Measurements from ENCODE around the gene MBNL2.

The MBNL2 gene, protein sequence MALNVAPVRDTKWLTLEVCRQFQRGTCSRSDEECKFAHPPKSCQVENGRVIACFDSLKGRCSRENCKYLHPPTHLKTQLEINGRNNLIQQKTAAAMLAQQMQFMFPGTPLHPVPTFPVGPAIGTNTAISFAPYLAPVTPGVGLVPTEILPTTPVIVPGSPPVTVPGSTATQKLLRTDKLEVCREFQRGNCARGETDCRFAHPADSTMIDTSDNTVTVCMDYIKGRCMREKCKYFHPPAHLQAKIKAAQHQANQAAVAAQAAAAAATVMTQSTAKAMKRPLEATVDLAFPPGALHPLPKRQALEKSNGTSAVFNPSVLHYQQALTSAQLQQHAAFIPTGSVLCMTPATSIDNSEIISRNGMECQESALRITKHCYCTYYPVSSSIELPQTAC

DNA sequence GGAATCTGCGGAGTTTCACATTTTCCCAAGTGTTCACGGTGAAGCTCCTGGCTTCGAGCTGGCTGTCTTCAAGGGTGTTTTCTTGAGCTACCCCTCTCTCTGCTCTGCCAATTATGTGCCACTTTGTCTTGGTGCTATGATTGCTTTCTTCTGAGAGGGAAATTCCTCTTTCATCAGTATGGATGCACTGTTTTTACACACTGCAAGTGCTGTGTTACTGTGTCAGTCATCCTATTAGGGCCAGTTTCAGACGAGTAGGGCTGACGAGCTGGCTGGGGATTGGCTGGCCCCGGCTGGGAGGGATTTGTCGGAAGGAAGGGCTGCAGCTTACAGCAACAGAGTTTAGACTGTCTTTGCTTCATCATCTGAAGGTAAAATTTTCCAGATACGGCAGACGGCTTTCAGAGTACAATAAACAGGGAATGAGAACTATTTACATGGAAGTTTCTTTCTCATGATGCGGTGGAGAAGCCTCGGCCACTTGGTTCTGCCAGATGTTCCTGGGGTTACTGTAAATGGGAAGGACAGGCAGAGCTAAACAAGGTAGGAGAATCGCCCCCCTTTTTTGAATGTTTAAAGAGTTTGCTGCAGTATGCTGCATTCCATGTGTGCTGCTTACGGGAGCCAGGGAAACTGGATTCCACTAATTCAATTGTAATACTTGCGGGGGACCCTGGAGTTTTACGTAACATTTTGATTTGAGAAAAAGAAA is at the start of gene MBNL2:
TSS of gene MBNL2 (plus strand) at position 345 of the 712 bp plus-strand sequence. CDS start 53,903 bp downstream, outside the sequence.
- DNase-seq (ENCODE audit: insufficient read length, low spot score) (peak; percentile 77), FAIRE-seq (peak; percentile 36)

GRCh38 chr13:97174638-97175037 is 47.5 kb upstream of the MBNL2 start:
- no peak for DNase-seq (ENCODE audit: insufficient read length, low spot score)
- FAIRE-seq, result no peak

- DNase-seq (ENCODE audit: insufficient read length, low spot score), result no peak
- no peak for FAIRE-seq
Observed at GRCh38 chr13:97175041-97175440, 47.1 kb upstream of the MBNL2 start.

DNA sequence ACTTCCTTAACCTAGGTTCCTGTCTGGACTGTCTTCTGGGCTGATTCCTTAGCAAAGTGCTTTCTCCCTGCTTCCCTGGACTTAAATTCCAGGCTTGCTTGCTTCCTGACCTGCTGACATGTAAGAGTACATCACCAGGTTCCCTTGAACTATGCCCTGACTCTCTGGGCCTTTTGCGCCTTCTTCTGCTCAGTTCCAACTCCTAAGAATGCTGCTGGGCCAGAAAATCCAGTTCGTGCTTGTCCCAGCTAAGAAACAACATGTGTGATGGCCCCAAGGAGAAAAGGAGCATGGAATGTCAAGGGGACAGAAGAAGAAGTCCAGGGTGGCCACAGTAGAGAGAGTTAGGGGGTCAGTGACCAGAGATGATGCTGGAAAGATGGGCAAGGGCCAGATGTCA is 42.6 kb upstream of the MBNL2 start:
- FAIRE-seq, result no peak
- no peak for DNase-seq (ENCODE audit: insufficient read length, low spot score)

DNA sequence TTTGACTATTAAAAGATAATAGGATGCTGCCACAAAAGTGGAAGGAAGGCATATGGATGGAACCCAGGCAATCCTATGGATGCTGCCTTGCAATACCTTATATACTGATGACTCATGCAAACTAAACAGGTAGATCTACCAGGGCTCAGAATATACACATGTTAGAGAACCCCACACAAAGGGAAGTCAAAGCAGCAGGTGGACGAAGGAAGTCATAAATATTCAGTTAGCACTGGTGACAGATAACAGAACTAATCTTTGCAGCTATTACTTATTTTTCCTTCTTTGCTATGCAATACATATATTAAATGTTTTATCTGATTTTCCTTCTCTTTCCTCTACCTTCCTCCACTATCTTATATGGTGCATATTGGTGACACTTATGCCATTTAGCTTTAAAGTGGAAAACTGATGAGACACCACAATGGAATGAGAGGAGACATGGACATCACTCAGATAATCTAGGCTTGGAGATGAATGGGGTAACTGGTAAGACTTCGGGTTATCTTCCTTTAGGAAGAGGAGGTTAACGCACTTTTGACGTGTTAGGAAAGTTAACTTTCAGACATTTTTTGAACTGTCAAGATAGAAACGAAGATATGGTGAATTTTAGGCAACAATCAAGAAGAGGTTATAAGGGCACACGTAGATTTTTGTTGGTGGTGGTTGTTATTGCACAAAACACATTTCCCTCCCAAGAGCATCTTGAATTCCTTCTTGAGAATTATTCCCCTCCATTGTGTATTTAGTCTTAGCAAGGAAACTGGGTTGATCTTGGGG is 39.8 kb upstream of the MBNL2 start:
- FAIRE-seq, result no peak

DNA sequence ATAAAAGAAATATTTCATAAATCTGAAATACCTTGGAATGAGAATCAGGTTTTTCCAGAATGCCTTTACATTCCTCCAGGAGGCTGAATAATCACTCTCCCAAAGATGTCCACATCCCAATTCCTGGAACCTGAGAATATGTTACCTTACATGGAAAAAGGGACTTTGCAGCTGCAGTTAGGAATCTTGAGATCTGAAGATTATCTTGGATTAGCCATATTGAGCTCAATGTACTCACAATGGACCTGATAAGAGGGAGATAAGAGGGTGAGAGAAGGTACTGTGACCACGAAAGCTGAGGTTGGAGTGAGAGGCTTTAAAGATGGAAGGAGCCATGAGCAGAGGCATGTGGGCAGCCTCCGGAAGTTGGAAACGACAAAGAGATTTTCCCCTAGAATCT is 36.8 kb upstream of the MBNL2 start:
- FAIRE-seq, result no peak
- DNase-seq (ENCODE audit: insufficient read length, low spot score), result no peak

More for the DNA sequence above, 39.8 kb upstream of the MBNL2 start:
- no peak for DNase-seq (ENCODE audit: insufficient read length, low spot score)

GRCh38 chr13:97185751-97186150 is 36.4 kb upstream of the MBNL2 start:
- FAIRE-seq, result no peak
- DNase-seq (ENCODE audit: insufficient read length, low spot score), result no peak

GRCh38 chr13:97188207-97188606 is 33.9 kb upstream of the MBNL2 start:
- DNase-seq (ENCODE audit: insufficient read length, low spot score) (no peak), FAIRE-seq (no peak)

DNA sequence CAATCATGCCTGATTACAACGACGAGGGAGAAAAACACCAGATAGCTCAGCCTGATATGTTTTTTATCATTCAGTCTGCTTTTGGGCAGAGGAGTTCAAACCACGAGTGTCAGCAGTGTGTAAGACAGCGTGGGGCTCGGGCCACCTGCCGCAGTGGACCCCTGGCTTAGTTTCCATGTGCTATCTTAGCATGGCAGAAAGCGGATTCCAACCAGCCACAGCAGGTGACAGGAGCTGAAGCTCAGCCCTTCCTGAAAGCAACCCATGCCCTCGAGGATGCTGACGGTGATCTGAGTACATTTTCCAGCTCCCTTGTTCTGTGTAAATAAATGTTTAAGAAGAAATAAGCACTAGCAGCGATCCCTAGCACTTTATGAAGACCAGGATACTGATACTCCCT is 32.2 kb upstream of the MBNL2 start:
- no peak for FAIRE-seq
- DNase-seq (ENCODE audit: insufficient read length, low spot score), result no peak

- no peak for DNase-seq (ENCODE audit: insufficient read length, low spot score)
- no peak for FAIRE-seq
Observed at GRCh38 chr13:97191142-97191541, 31.0 kb upstream of the MBNL2 start.

DNA sequence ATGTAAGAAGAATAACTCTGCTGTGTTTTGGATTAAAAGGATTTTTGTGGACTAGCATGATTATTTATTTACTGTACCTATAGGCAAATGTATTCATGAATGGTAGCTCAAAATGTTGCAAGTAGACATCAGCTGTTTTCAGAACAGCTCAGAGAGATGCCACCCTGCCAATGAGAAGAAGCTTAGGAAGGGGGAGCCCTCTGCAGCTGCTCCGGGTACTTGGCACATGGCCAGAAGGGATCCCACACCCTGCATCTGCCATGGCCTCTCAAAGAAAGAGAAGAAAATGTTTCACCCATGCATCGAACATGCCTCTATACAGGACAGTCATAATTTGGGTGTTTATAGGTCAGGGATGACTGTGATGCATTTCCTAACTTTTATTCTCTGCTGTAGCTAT is 30.5 kb upstream of the MBNL2 start:
- no peak for FAIRE-seq
- DNase-seq (ENCODE audit: insufficient read length, low spot score), result no peak

GRCh38 chr13:97192166-97192565 is 30.0 kb upstream of the MBNL2 start:
- DNase-seq (ENCODE audit: insufficient read length, low spot score) (no peak), FAIRE-seq (no peak)

- no peak for FAIRE-seq
- DNase-seq (ENCODE audit: insufficient read length, low spot score), result no peak
Observed at GRCh38 chr13:97193577-97193976, 28.6 kb upstream of the MBNL2 start.

DNA sequence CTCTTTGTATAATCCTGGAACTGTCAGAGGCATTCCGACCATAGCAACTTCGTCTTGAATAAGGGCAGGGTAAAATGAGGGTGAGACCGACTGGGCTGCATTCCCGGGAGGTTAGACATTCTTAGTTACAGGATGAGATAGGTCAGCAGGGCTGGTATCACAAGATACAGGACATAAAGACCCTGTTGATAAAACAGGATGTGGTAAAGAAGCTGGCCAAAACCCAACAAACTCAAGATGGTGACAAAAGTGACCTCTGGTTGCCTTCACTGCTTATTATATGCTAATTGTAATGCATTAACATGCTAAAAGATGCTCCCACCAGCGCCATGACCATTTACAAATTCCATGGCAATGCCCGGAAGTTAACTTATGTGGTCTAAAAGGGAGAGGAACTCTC is 27.7 kb upstream of the MBNL2 start:
- peak; percentile 3 for DNase-seq (ENCODE audit: insufficient read length, low spot score)
- no peak for FAIRE-seq

GRCh38 chr13:97196340-97196739 is 25.8 kb upstream of the MBNL2 start:
- DNase-seq (ENCODE audit: insufficient read length, low spot score) (no peak), FAIRE-seq (no peak)

DNA sequence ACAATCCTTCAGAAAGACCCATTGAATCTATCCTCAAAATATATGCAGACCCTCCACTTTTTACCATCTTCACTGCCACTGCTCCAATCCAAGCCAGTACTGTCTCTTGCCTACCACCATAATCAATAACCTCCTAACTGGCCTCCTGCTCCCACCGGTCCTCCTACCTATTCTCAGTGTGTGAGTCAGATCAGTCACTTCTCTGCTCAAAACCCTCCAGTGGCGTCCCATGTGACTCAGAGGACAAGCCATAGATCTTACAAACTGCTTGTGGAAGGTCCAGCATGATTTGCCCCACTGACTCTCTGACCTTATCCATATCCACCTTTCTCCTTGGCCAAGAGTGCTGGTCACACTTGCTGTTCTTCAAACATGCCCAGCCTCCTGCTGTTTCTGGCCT is 23.4 kb upstream of the MBNL2 start:
- FAIRE-seq (no peak), DNase-seq (ENCODE audit: insufficient read length, low spot score) (no peak)

GRCh38 chr13:97199451-97199850 is 22.7 kb upstream of the MBNL2 start:
- no peak for FAIRE-seq
- DNase-seq (ENCODE audit: insufficient read length, low spot score), result no peak

GRCh38 chr13:97200081-97200942 is 21.8 kb upstream of the MBNL2 start:
- DNase-seq (ENCODE audit: insufficient read length, low spot score), result no peak
- FAIRE-seq, result no peak

- FAIRE-seq (no peak), DNase-seq (ENCODE audit: insufficient read length, low spot score) (no peak)
Observed at GRCh38 chr13:97202761-97203160, 19.4 kb upstream of the MBNL2 start.

- no peak for DNase-seq (ENCODE audit: insufficient read length, low spot score)
- no peak for FAIRE-seq
Observed at GRCh38 chr13:97205465-97205864, 16.7 kb upstream of the MBNL2 start.
